K562 (cell line): ENCODE data around the gene LRP2. TPM values are rescaled to one million over a fixed set of nuclear protein-coding genes. Genes with fewer than 3 reads are reported as not detected.

Source experiments
- ATF4 ChIP-seq: fragments of 450-650 bp; formaldehyde crosslinking; IDR thresholded peaks from 2 replicates; pipeline ENCODE4 v1.4.0; 2022; ENCODE audit warnings: mild to moderate bottlenecking, moderate library complexity
- CXXC5 ChIP-seq: fragments of 250-450 bp; sonication (Bioruptor Pico); IDR thresholded peaks from 2 replicates; pipeline ENCODE4 v1.8.0; 2022; ENCODE audit warnings: inconsistent platforms, mild to moderate bottlenecking, moderate library complexity
- DMBX1 ChIP-seq: fragments of 250-450 bp; sonication (Bioruptor Pico); IDR thresholded peaks from 2 replicates; pipeline ENCODE4 v1.8.0; 2022; ENCODE audit warnings: inconsistent platforms, mild to moderate bottlenecking, moderate library complexity, borderline replicate concordance
- DNMT1 ChIP-seq: fragments of 450-650 bp; IDR thresholded peaks from 2 replicates; pipeline ENCODE4 v1.6.1; 2016; ENCODE audit warnings: antibody characterized with exemption, mild to moderate bottlenecking
- ELF1 ChIP-seq: fragments of 200-800 bp; sonication (Bioruptor generic); IDR thresholded peaks from 2 replicates; pipeline ENCODE4 v1.6.1; 2016; ENCODE audit warnings: missing genetic modification characterization, missing compliant biosample characterization
- FOSL1 ChIP-seq: fragments of 200-800 bp; sonication (Bioruptor generic); conservative IDR thresholded peaks from 2 replicates; pipeline ENCODE4 v1.6.1; 2016; ENCODE audit warnings: missing genetic modification characterization, missing compliant biosample characterization
- FOXO4 ChIP-seq: fragments of 450-650 bp; formaldehyde crosslinking; IDR thresholded peaks from 2 replicates; pipeline ENCODE4 v1.4.0; 2020; ENCODE audit warnings: mild to moderate bottlenecking, moderate library complexity
- HMG20A ChIP-seq: fragments of 450-650 bp; formaldehyde crosslinking; conservative IDR thresholded peaks from 2 replicates; pipeline ENCODE4 v1.4.0; 2020; ENCODE audit warnings: mild to moderate bottlenecking, mixed read lengths
- JUND ChIP-seq, 2 experiments: IDR thresholded peaks; 2 replicates in 1 of 2; 3 replicates in 1 of 2; pipeline ENCODE4 v1.6.1; 2011; ENCODE audit warnings: borderline replicate concordance in 2 of 2, low read depth in 2 of 2, low read length in 2 of 2, improper control_type of control experiment in 1 of 2, missing biosample characterization in 1 of 2, missing genetic modification characterization in 1 of 2, missing genetic modification reagents in 1 of 2
- KDM1A ChIP-seq, 2 experiments: fragments of 450-650 bp; IDR thresholded peaks; 2 replicates each; pipeline ENCODE4 v1.6.1; 2016; ENCODE audit warnings: mild to moderate bottlenecking in 2 of 2
- KDM5B ChIP-seq: fragments of 200-600 bp; sonication (generic); IDR thresholded peaks from 2 replicates; pipeline ENCODE4 v1.6.1; 2012; ENCODE audit warnings: low read depth, mild to moderate bottlenecking, moderate library complexity, low read length, control low read depth, inconsistent platforms; ENCODE audit not compliant: insufficient replicate concordance
- KHSRP ChIP-seq: fragments of 450-650 bp; IDR thresholded peaks from 2 replicates; pipeline ENCODE4 v1.6.1; 2017
- KLF1 ChIP-seq: fragments of 450-650 bp; IDR thresholded peaks from 2 replicates; pipeline ENCODE4 v1.6.1; 2016; ENCODE audit warnings: missing genetic modification characterization, missing compliant biosample characterization
- MAFK ChIP-seq: IDR thresholded peaks from 2 replicates; pipeline ENCODE4 v1.6.1; 2011; ENCODE audit warnings: low read length, improper control_type of control experiment
- MCM5 ChIP-seq: fragments of 450-650 bp; IDR thresholded peaks from 2 replicates; pipeline ENCODE4 v1.6.1; 2016; ENCODE audit warnings: low read depth
- NFIC ChIP-seq: fragments of 450-650 bp; IDR thresholded peaks from 2 replicates; pipeline ENCODE4 v1.6.1; 2017; ENCODE audit warnings: mild to moderate bottlenecking, inconsistent platforms
- PHF21A ChIP-seq: fragments of 450-650 bp; IDR thresholded peaks from 2 replicates; pipeline ENCODE4 v1.6.1; 2017; ENCODE audit warnings: low read depth, borderline replicate concordance
- PML ChIP-seq: IDR thresholded peaks from 2 replicates; pipeline ENCODE4 v1.6.1; 2012; ENCODE audit warnings: low read length, inconsistent platforms
- RBFOX2 ChIP-seq: fragments of 200-400 bp; formaldehyde crosslinking; IDR thresholded peaks from 2 replicates; pipeline ENCODE4 v1.6.1; 2017; ENCODE audit warnings: low read depth, mild to moderate bottlenecking, low read length, moderate library complexity
- SMARCE1 ChIP-seq: fragments of 450-650 bp; IDR thresholded peaks from 2 replicates; pipeline ENCODE4 v1.7.1; 2016; ENCODE audit warnings: mild to moderate bottlenecking
- TGIF2 ChIP-seq: sonication (generic); formaldehyde crosslinking; IDR thresholded peaks from 2 replicates; pipeline ENCODE4 v1.8.1; 2022; ENCODE audit warnings: mild to moderate bottlenecking, missing genetic modification reagents, moderate library complexity
- THRA ChIP-seq: fragments of 450-650 bp; IDR thresholded peaks from 2 replicates; pipeline ENCODE4 v1.6.1; 2017; ENCODE audit warnings: mild to moderate bottlenecking, moderate library complexity
- USF2 ChIP-seq: sonication (generic); formaldehyde crosslinking; IDR thresholded peaks from 2 replicates; pipeline ENCODE4 v1.5.0; 2020; ENCODE audit warnings: missing genetic modification reagents
- ZFX ChIP-seq: sonication (generic); formaldehyde crosslinking; IDR thresholded peaks from 2 replicates; pipeline ENCODE4 v1.8.0; 2022; ENCODE audit warnings: mild to moderate bottlenecking, missing genetic modification reagents, moderate library complexity
- ZNF551 ChIP-seq: fragments of 250-450 bp; sonication (Bioruptor Pico); IDR thresholded peaks from 2 replicates; pipeline ENCODE4 v1.5.0; 2021; ENCODE audit warnings: mild to moderate bottlenecking, moderate library complexity
- ZNF76 ChIP-seq: fragments of 250-450 bp; sonication (Bioruptor Pico); IDR thresholded peaks from 2 replicates; pipeline ENCODE4 v1.4.0; 2020; ENCODE audit warnings: mild to moderate bottlenecking, moderate library complexity, borderline replicate concordance
- ZNF764 ChIP-seq: fragments of 250-450 bp; sonication (Bioruptor Pico); IDR thresholded peaks from 2 replicates; pipeline ENCODE4 v1.4.0; 2020; ENCODE audit warnings: low read depth, mild to moderate bottlenecking, moderate library complexity
- polyA plus RNA-seq, 8 experiments: library from polyadenylated mRNA; depleted of rRNA in 4 of 8; stranded (reverse) in 5 of 8; unstranded in 3 of 8; fragments of >200 nt; fragmentation: Nextera tagmentation in 2 of 8; fragmentation: Illumina TruSeq in 1 of 8; extraction: Ambion mirVana in 2 of 8; extraction: Trizol in 1 of 8; gene quantifications; 2 replicates each; pipeline versions ENCODE4 v1.2.1 to v1.2.3, GENCODE V29; 2011 to 2014; ENCODE audit warnings: inconsistent platforms in 1 of 8, missing spikeins in 1 of 8
- total RNA-seq, 7 experiments: library from RNA; depleted of rRNA in 6 of 7; stranded (reverse); fragments of >200 nt in 6 of 7; fragmentation: Illumina TruSeq in 2 of 7; extraction: Trizol in 2 of 7; gene quantifications; 2 replicates each; pipeline versions ENCODE4 v1.2.1 to v1.2.3, GENCODE V29; 2011 to 2021; ENCODE audit warnings: low replicate concordance in 1 of 7

LRP2 gene
- total and polyA plus RNA-seq, 9 of the 15 experiments (the other 6 are each of a cell fraction or from before 2014, with no cell fraction given), result 0.04 to 0.18 (median 0.11) TPM; not detected in 1

- TF ChIP-seq ZNF764 (CRISPR knock-in tag), result no peak
- 0 out of 2 replicates have a peak, but pooled peaks have one; percentile 28 for TF ChIP-seq RBFOX2
- 0 out of 2 replicates have a peak, but pooled peaks have one; percentile 34 for TF ChIP-seq PML
- TF ChIP-seq DNMT1, result no peak
- no peak for TF ChIP-seq NFIC
- TF ChIP-seq ZNF551 (CRISPR knock-in tag), result no peak
- TF ChIP-seq KDM5B, result no peak
- TF ChIP-seq PHF21A, result 0 out of 2 replicates have a peak, but pooled peaks have one; percentile 24
- TF ChIP-seq KHSRP, result no peak
- no peak for TF ChIP-seq USF2
- no peak for TF ChIP-seq THRA
- TF ChIP-seq ZFX (CRISPR knock-in tag), result no peak
- no peak; the same call in 1 of the 2 replicates for TF ChIP-seq ATF4
- TF ChIP-seq FOXO4 (CRISPR knock-in tag), result no peak
- TF ChIP-seq CXXC5, result peak; percentile 68
- no peak for TF ChIP-seq MCM5
- TF ChIP-seq TGIF2 (CRISPR knock-in tag), result no peak
- peak; percentile 85 for TF ChIP-seq MAFK
- peak; percentile 39; the same call in 1 of the 2 replicates for TF ChIP-seq FOSL1 (tag)
- peak; percentile 80 for TF ChIP-seq SMARCE1
- no peak for TF ChIP-seq HMG20A
- peak in 1 of 2 experiments; percentile 32; a peak in 1 of 4 replicates for TF ChIP-seq KDM1A (IDR thresholded peaks at IDR 0.05)
- TF ChIP-seq KLF1 (tag), result no peak
- TF ChIP-seq ZNF76 (CRISPR knock-in tag), result no peak
- no peak for TF ChIP-seq ELF1 (tag)
- peak; percentile 47; the same call in 1 of the 2 replicates for TF ChIP-seq DMBX1 (CRISPR knock-in tag)
- peak; percentile 62 for TF ChIP-seq JUND (IDR thresholded peaks at IDR 0.05; ENCODE audit: borderline replicate concordance, low read depth, low read length)
- peak; percentile 54; the same call in 1 of the 3 replicates for TF ChIP-seq JUND (tag; IDR thresholded peaks at IDR 0.05; ENCODE audit: borderline replicate concordance, low read depth, low read length)
These were observed 232.6 kb downstream of the LRP2 start (continued) for GRCh38 chr2:169129703-169130243.
